Endothelial cell of umbilical vein (primary cell): ENCODE measurements around the gene STBD1. TPM values are rescaled to one million over a fixed set of nuclear protein-coding genes. Genes with fewer than 3 reads are reported as not detected.

Source experiments
- BruUV-seq: library from RNA; stranded (reverse); fragments of 400-500 nt; replicated peaks from 2 replicates; lab custom pipeline; 2021; lab: Mats Ljungman, UMichigan
- CTCF ChIA-PET: fragments of 300-600, 350-600 bp; sonication (Branson Sonifier 250); formaldehyde crosslinking; loops from one replicate; lab custom pipeline; 2021; ENCODE audit warnings: antibody characterized with exemption, inconsistent platforms; lab: Charles Lee
- POLR2A ChIA-PET: fragments of 300-600, 350-600 bp; sonication (Branson Sonifier 250); formaldehyde crosslinking; loops from one replicate; lab custom pipeline; 2021; ENCODE audit warnings: antibody characterized with exemption, inconsistent platforms; lab: Charles Lee
- DNase-seq: peaks from one replicate; pipeline ENCODE4 v3.0.0-alpha.2; 2011; ENCODE audit warnings: low read depth, low spot score
- FAIRE-seq: peaks from 2 replicates; lab custom pipeline; 2011; peaks lifted over from hg19 to GRCh38; lab: Jason Lieb, UNC
- H2AFZ ChIP-seq: 2 replicates; pipeline ENCODE4 v1.6.0; 2012; ENCODE audit warnings: low read depth, low read length, control low read depth, inconsistent platforms
- H3K27ac ChIP-seq: 2 replicates; pipeline ENCODE4 v1.5.1; 2011; ENCODE audit warnings: low read depth, mild to moderate bottlenecking, control low read depth, low read length, moderate library complexity; ENCODE audit not compliant: insufficient read depth
- H3K27me3 ChIP-seq, 2 experiments: 2 replicates each; pipeline versions ENCODE4 v1.6.0 to v1.6.1; 2011; ENCODE audit warnings: low read length in 2 of 2, mixed read lengths in 1 of 2; ENCODE audit not compliant: control insufficient read depth in 2 of 2, insufficient read depth in 2 of 2
- H3K36me3 ChIP-seq, 2 experiments: 2 replicates in 1 of 2; 3 replicates in 1 of 2; pipeline ENCODE4 v1.5.1; 2011; ENCODE audit warnings: low read length in 2 of 2, mild to moderate bottlenecking in 1 of 2, moderate library complexity in 1 of 2; ENCODE audit not compliant: control insufficient read depth in 2 of 2, insufficient read depth in 2 of 2; ENCODE audit errors: extremely low read depth in 1 of 2
- H3K4me1 ChIP-seq: 3 replicates; pipeline ENCODE4 v1.5.1; 2011; ENCODE audit warnings: mild to moderate bottlenecking, low read length; ENCODE audit not compliant: control insufficient read depth, insufficient read depth; ENCODE audit errors: extremely low read depth
- H3K4me2 ChIP-seq: 2 replicates; pipeline ENCODE4 v1.6.1; 2011; ENCODE audit warnings: low read length, control low read depth, mixed read lengths; ENCODE audit not compliant: insufficient read depth
- H3K4me3 ChIP-seq, 3 experiments: fragments of 200-600 bp in 1 of 3; sonication (generic), shearing (Covaris generic) in 1 of 3; replicated peaks in 1 of 3; 2 replicates each; pipeline ENCODE4 v1.5.1; 2011 to 2016; ENCODE audit warnings: control low read depth in 3 of 3, low read length in 3 of 3, mild to moderate bottlenecking in 2 of 3, inconsistent platforms in 1 of 3, low read depth in 1 of 3, moderate library complexity in 1 of 3; ENCODE audit not compliant: insufficient read depth in 1 of 3
- H3K79me2 ChIP-seq: 2 replicates; pipeline ENCODE4 v1.6.0; 2012; ENCODE audit warnings: low read length, inconsistent platforms; ENCODE audit not compliant: control insufficient read depth, insufficient read depth
- H3K9ac ChIP-seq: replicated peaks from 2 replicates; pipeline ENCODE3; 2011; ENCODE audit warnings: low read length, control low read depth; ENCODE audit not compliant: insufficient read depth; ENCODE audit errors: extremely low read depth
- H3K9me1 ChIP-seq: replicated peaks from 3 replicates; pipeline ENCODE4 v1.6.0; 2011; ENCODE audit warnings: mild to moderate bottlenecking, low read length; ENCODE audit not compliant: control insufficient read depth, insufficient read depth; ENCODE audit errors: extremely low read depth
- H3K9me3 ChIP-seq: replicated peaks from 2 replicates; pipeline ENCODE4 v1.5.1; 2012; ENCODE audit warnings: low read length, inconsistent platforms; ENCODE audit not compliant: control insufficient read depth, insufficient read depth
- H4K20me1 ChIP-seq: replicated peaks from 2 replicates; pipeline ENCODE3; 2011; ENCODE audit warnings: mild to moderate bottlenecking, low read length; ENCODE audit not compliant: control insufficient read depth, insufficient read depth; ENCODE audit errors: extremely low read depth
- EZH2 ChIP-seq: IDR thresholded peaks from 2 replicates; pipeline ENCODE4 v1.6.1; 2012; ENCODE audit warnings: borderline replicate concordance, low read depth, mild to moderate bottlenecking, moderate library complexity, low read length, inconsistent platforms; ENCODE audit not compliant: severe bottlenecking
- FOS ChIP-seq: IDR thresholded peaks from 2 replicates; pipeline ENCODE4 v1.6.1; 2011; ENCODE audit warnings: mild to moderate bottlenecking, low read length, moderate library complexity, borderline replicate concordance; ENCODE audit not compliant: insufficient read depth
- GATA2 ChIP-seq: IDR thresholded peaks from 2 replicates; pipeline ENCODE4 v1.7.0; 2011; ENCODE audit warnings: low read depth, mild to moderate bottlenecking, moderate library complexity, mixed read lengths, low read length; ENCODE audit not compliant: insufficient read length, insufficient read depth
- JUN ChIP-seq: IDR thresholded peaks from 2 replicates; pipeline ENCODE4 v1.6.1; 2011; ENCODE audit warnings: borderline replicate concordance, low read depth; ENCODE audit not compliant: insufficient read length, insufficient read depth
- MYC ChIP-seq: IDR thresholded peaks from one replicate; pipeline ENCODE4 v1.6.1; 2011; ENCODE audit warnings: mild to moderate bottlenecking, low read depth, low read length
- POLR2A ChIP-seq: IDR thresholded peaks from 2 replicates; pipeline ENCODE4 v1.6.1; 2012; ENCODE audit warnings: low read depth, mild to moderate bottlenecking, control low read depth, low read length
- POLR2AphosphoS5 ChIP-seq: IDR thresholded peaks from 2 replicates; pipeline ENCODE4 v1.6.1; 2012; ENCODE audit warnings: low read depth, mild to moderate bottlenecking, control low read depth, low read length, moderate library complexity; ENCODE audit not compliant: insufficient read depth
- dilution Hi-C: fragments of 300-500 bp; cut with MboI; formaldehyde crosslinking; loops from one replicate; pipeline ENCODE4 v1.15.0; 2019; ENCODE audit warnings: low sequenced_read_pairs; ENCODE audit not compliant: extremely low pct_ligation_motif_present
- intact Hi-C: fragments of 100-400 bp; cut with micrococcal nuclease; formaldehyde crosslinking; loops from one replicate; pipeline ENCODE4 v1.10.0; 2022
- polyA plus RNA-seq, 4 experiments: library from polyadenylated mRNA; depleted of rRNA in 3 of 4; stranded (reverse) in 3 of 4; unstranded in 1 of 4; fragments of >200 nt; gene quantifications; 2 replicates each; pipeline versions ENCODE4 v1.2.1 to v1.2.3, GENCODE V29; 2011 to 2012; ENCODE audit warnings: missing spikeins in 1 of 4
- total RNA-seq: library from RNA; stranded (reverse); gene quantifications from 2 replicates; pipeline ENCODE4 v1.2.3, GENCODE V29; 2021
- TF ChIP-seq, protein P1 (sequence below), 2 donors: IDR thresholded peaks; 1 replicate in 1 of 2; 2 replicates in 1 of 2; pipeline ENCODE4 v1.5.1; 2011; ENCODE audit warnings: low read length in 2 of 2, mild to moderate bottlenecking in 2 of 2, moderate library complexity in 2 of 2, control low read depth in 1 of 2, inconsistent platforms in 1 of 2, low read depth in 1 of 2; ENCODE audit not compliant: insufficient read depth in 1 of 2; ENCODE audit errors: extremely low read depth in 1 of 2
- TF ChIP-seq, protein P2 (sequence below): IDR thresholded peaks from 2 replicates; pipeline ENCODE4 v1.6.1; 2011; ENCODE audit not compliant: insufficient read depth, insufficient read length

Gene STBD1
- total and polyA plus RNA-seq, 2 donors (not counting 3 experiments of a cell fraction or from before 2014, with no cell fraction given), result 0.18 to 0.29 TPM

DNA sequence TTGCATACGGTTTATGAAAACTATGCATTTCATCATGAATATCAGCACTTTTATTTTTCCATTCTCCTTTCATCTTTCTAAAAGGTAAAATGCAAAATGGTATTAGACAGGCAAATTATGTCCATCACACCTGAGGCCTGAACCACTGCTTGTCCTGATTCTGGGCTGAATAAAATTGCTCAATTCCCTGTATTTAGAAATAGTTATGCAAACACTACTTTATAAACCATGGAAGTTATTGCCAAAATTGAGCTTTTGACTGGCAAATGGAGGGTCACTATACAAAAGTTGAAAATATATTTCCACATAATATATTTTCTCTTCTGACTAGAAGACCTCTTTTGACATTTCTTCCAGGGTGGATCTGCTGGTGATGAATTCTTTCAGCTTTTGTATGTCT is 34.0 kb upstream of the STBD1 start:
- no peak overlapping the region for H2AFZ ChIP-seq
- no peaks in the 10 kb centered on the region for H3K9me3 ChIP-seq
- no peaks in the 10 kb centered on the region for H3K79me2 ChIP-seq
- H3K4me1 ChIP-seq, result no peaks in the 10 kb centered on the region
- H4K20me1 ChIP-seq, result no peaks in the 10 kb centered on the region
- FAIRE-seq (no peak), DNase-seq (no peak)
- dilution Hi-C loops, result no loop called here
- TF ChIP-seq FOS (no peak), POLR2A (no peak), MYC (no peak), POLR2AphosphoS5 (no peak), JUN (no peak), EZH2 (no peak), GATA2 (no peak)
- TF ChIP-seq, protein P1, sequence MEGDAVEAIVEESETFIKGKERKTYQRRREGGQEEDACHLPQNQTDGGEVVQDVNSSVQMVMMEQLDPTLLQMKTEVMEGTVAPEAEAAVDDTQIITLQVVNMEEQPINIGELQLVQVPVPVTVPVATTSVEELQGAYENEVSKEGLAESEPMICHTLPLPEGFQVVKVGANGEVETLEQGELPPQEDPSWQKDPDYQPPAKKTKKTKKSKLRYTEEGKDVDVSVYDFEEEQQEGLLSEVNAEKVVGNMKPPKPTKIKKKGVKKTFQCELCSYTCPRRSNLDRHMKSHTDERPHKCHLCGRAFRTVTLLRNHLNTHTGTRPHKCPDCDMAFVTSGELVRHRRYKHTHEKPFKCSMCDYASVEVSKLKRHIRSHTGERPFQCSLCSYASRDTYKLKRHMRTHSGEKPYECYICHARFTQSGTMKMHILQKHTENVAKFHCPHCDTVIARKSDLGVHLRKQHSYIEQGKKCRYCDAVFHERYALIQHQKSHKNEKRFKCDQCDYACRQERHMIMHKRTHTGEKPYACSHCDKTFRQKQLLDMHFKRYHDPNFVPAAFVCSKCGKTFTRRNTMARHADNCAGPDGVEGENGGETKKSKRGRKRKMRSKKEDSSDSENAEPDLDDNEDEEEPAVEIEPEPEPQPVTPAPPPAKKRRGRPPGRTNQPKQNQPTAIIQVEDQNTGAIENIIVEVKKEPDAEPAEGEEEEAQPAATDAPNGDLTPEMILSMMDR (IDR thresholded peaks at IDR 0.05; ENCODE audit: extremely low read depth in 1 of 2, insufficient read depth in 1 of 2, low read depth in 1 of 2, low read length in 2 of 2), result no peak
- TF ChIP-seq, protein P2, sequence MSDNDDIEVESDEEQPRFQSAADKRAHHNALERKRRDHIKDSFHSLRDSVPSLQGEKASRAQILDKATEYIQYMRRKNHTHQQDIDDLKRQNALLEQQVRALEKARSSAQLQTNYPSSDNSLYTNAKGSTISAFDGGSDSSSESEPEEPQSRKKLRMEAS, result no peak
- POLR2A ChIA-PET, result no interaction called here
- H3K27me3 ChIP-seq, result peaks cover 15 to 24% of the 10 kb centered on the region in 2 experiments
- intact Hi-C loops, result no loop called here
- no peaks in the 10 kb centered on the region for H3K9me1 ChIP-seq
- BruUV-seq, result no TSS peak
- no peak overlapping the region for H3K4me2 ChIP-seq
- CTCF ChIA-PET, result no interaction called here
- H3K27ac ChIP-seq, result no peak overlapping the region
- H3K4me3 ChIP-seq, result no peak overlapping the region
- no peaks in the 10 kb centered on the region for H3K36me3 ChIP-seq
- no peak overlapping the region for H3K9ac ChIP-seq
